Right lobe of liver (tissue), 4 donors: ENCODE measurements around the gene CREBBP.

ENCODE experiments used
- CTCF ChIP-seq, 4 donors: fragments of 200-600 bp in 3 of 4; fragments of 450-650 bp in 1 of 4; IDR thresholded peaks; one replicate each; pipeline versions ENCODE4 v1.5.1 to v1.8.0; 2016 to 2022; ENCODE audit warnings: antibody characterized with exemption in 4 of 4, mild to moderate bottlenecking in 2 of 4
- POLR2A ChIP-seq: fragments of 450-650 bp; IDR thresholded peaks from one replicate; pipeline ENCODE4 v1.6.1; 2017; ENCODE audit warnings: antibody characterized with exemption, mild to moderate bottlenecking
- donor health status: DM: no; HTN: no; CAD: no.
- donor health status: DM: no; HTN: no; CAD: no.
- donor health status: DM: no; HTN: yes; CAD: no.

GRCh38 chr16:3791701-3792100 is 88.8 kb downstream of the CREBBP start:
- TF ChIP-seq CTCF (IDR thresholded peaks at IDR 0.05) (no peak), POLR2A (no peak)
